Measurements from ENCODE around the gene AGBL4. TPM values are rescaled to one million over a fixed set of nuclear protein-coding genes. Genes with fewer than 3 reads are reported as not detected.

Gene AGBL4
- total RNA-seq, 1 donor from 2014 or later: not detected

GRCh38 chr1:48540587-48540986, 1483.2 kb downstream of the AGBL4 start:
- Mint-ChIP-seq H3K36me3 (ENCODE audit: unreplicated experiment) (no peaks in the 10 kb centered on the region), H3K27ac (ENCODE audit: unreplicated experiment) (no peak overlapping the region), H3K4me3 (ENCODE audit: unreplicated experiment) (no peak overlapping the region), H3K4me1 (ENCODE audit: unreplicated experiment) (no peaks in the 10 kb centered on the region), H3K9me3 (ENCODE audit: unreplicated experiment) (no peaks in the 10 kb centered on the region), H3K27me3 (ENCODE audit: unreplicated experiment) (no peaks in the 10 kb centered on the region)
- DNase-seq (ENCODE audit: extremely low spot score, unreplicated experiment): no peak
- TF ChIP-seq CTCF (IDR thresholded peaks at IDR 0.05): no peak

- H3K4me3 Mint-ChIP-seq (ENCODE audit: unreplicated experiment): no peak overlapping the region
- no peaks in the 10 kb centered on the region for H3K9me3 Mint-ChIP-seq (ENCODE audit: unreplicated experiment)
- no peaks in the 10 kb centered on the region for H3K27me3 Mint-ChIP-seq (ENCODE audit: unreplicated experiment)
Measured at GRCh38 chr1:48536477-48536876, 1487.3 kb downstream of the AGBL4 start.

GRCh38 chr1:48532976-48533375, 1490.8 kb downstream of the AGBL4 start:
- Mint-ChIP-seq H3K27ac (ENCODE audit: unreplicated experiment) (no peak overlapping the region), H3K36me3 (ENCODE audit: unreplicated experiment) (no peaks in the 10 kb centered on the region), H3K4me1 (ENCODE audit: unreplicated experiment) (no peaks in the 10 kb centered on the region), H3K27me3 (ENCODE audit: unreplicated experiment) (no peaks in the 10 kb centered on the region), H3K4me3 (ENCODE audit: unreplicated experiment) (no peak overlapping the region), H3K9me3 (ENCODE audit: unreplicated experiment) (no peaks in the 10 kb centered on the region)
- no peak for DNase-seq (ENCODE audit: extremely low spot score, unreplicated experiment)
- no peak for TF ChIP-seq CTCF (IDR thresholded peaks at IDR 0.05)

More at GRCh38 chr1:48536477-48536876, 1487.3 kb downstream of the AGBL4 start:
- TF ChIP-seq CTCF (IDR thresholded peaks at IDR 0.05): no peak
- Mint-ChIP-seq H3K36me3 (ENCODE audit: unreplicated experiment) (no peaks in the 10 kb centered on the region), H3K4me1 (ENCODE audit: unreplicated experiment) (no peaks in the 10 kb centered on the region), H3K27ac (ENCODE audit: unreplicated experiment) (no peak overlapping the region)
- no peak for DNase-seq (ENCODE audit: extremely low spot score, unreplicated experiment)

GRCh38 chr1:48530727-48531351, 1492.9 kb downstream of the AGBL4 start:
- Mint-ChIP-seq H3K4me1 (ENCODE audit: unreplicated experiment) (no peaks in the 10 kb centered on the region), H3K9me3 (ENCODE audit: unreplicated experiment) (no peaks in the 10 kb centered on the region), H3K36me3 (ENCODE audit: unreplicated experiment) (no peaks in the 10 kb centered on the region), H3K4me3 (ENCODE audit: unreplicated experiment) (no peak overlapping the region), H3K27me3 (ENCODE audit: unreplicated experiment) (peaks cover 4% of the 10 kb centered on the region), H3K27ac (ENCODE audit: unreplicated experiment) (no peak overlapping the region)
- no peak for DNase-seq (ENCODE audit: extremely low spot score, unreplicated experiment)
- peak; percentile 55 for TF ChIP-seq CTCF (IDR thresholded peaks at IDR 0.05)

DNA sequence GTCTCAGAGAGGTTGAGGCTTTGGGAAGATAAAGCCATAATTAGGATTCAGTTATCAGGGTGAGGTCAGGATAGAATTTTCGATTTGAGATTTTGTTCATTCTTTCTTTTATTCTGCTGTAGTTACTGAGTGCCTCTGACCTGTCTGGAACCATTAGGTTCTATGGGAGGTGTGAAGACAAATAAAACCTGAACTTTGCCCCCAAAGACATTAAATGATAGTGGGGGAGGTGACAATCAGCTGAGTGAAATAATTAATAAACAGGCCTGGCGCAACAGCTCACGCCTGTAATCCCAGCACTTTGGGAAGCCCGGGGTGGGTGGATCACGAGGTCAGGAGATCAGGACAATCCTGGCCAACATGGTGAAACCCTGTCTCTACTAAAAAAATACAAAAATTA, 1496.7 kb downstream of the AGBL4 start:
- Mint-ChIP-seq H3K27me3 (ENCODE audit: unreplicated experiment) (peaks cover 4% of the 10 kb centered on the region), H3K36me3 (ENCODE audit: unreplicated experiment) (no peaks in the 10 kb centered on the region), H3K27ac (ENCODE audit: unreplicated experiment) (no peak overlapping the region), H3K4me3 (ENCODE audit: unreplicated experiment) (no peak overlapping the region), H3K9me3 (ENCODE audit: unreplicated experiment) (no peaks in the 10 kb centered on the region), H3K4me1 (ENCODE audit: unreplicated experiment) (no peaks in the 10 kb centered on the region)
- no peak for DNase-seq (ENCODE audit: extremely low spot score, unreplicated experiment)
- TF ChIP-seq CTCF (IDR thresholded peaks at IDR 0.05): no peak

Data from osteocyte (in vitro differentiated cells).